Measurements from ENCODE around the gene NFIA. TPM values are rescaled to one million over a fixed set of nuclear protein-coding genes. Genes with fewer than 3 reads are reported as not detected.

Gene NFIA
- total and polyA plus RNA-seq, 10 of the 15 experiments (the other 5 are each of a cell fraction or from before 2014, with no cell fraction given): 0.10 to 0.16 TPM; not detected in 8

DNA sequence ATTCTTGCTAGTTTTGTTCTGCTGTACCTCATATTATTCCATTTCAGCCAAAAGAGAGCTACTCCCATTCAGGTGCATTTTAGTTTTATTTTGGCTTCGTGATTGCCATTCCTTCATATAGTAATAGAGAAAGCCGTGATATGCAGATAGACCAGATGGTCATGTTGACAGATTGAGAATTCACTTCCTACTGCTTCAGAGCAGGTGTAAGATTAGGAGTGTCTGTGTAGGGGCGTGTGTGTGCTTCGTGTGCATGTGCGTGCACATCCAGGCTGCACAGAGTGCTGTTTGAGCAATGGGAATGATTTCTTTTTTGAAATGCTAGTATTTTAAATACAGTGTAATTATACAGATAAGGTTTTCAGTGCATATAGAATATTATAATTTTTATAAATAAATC is 10.3 kb downstream of the NFIA start (continued):
- no peak for TF ChIP-seq FOXK2 (IDR thresholded peaks at IDR 0.05)
- TF ChIP-seq GATAD2B (conservative IDR thresholded peaks at IDR 0.05; ENCODE audit: low read depth): no peak

DNA sequence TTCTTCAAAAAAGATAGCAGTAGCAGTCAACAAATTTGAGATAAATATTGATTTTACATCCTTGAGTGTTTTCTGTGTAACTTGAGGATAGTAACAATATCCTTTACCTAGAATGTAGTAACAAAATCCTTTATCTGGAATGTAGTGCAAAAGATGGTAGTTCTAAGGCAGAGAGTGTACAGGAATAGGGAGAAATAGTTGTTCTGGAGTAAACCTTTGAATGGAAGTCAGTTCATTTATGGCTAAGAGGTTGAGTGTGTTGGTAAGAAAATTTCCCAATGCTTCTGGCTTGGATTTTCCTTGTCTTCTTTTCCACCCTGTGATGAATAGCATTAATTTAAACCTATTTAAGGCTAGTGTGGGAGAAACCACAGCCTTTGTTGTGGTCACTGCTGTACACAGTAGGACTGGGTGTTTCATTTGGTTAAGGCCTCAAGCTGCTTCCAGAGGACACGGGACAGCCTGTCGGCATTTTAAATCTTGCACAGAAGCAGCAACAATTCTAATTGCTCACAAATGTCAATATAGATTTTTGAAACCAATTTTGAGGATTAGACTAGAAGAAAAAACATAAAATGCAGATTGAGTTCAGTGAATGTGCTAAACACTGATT is 11.3 kb downstream of the NFIA start:
- no TSS peak for BruUV-seq (replicated peaks)
- no peak overlapping the region for H3K4me3 ChIP-seq
- in situ Hi-C loops (cut with MboI) (no loop called here), intact Hi-C loops (cut with micrococcal nuclease; ENCODE audit: unreplicated experiment) (no loop called here)
- no peaks in the 10 kb centered on the region for H4K20me1 ChIP-seq (ENCODE audit: control insufficient read depth, insufficient read depth)
- CTCF ChIA-PET: no interaction called here
- RAD21 ChIA-PET (ENCODE audit: unreplicated experiment): no interaction called here
- H3K4me2 ChIP-seq (ENCODE audit: control insufficient read depth, insufficient read depth): no peak overlapping the region
- peaks cover 0 to 5% of the 10 kb centered on the region in 2 experiments; a peak in 1 of 4 replicates for H3K27me3 ChIP-seq (replicated peaks in 1 of 2; ENCODE audit: control insufficient read depth in 2 of 2, insufficient read depth in 2 of 2, low read length in 1 of 2)
- POLR2A ChIA-PET: no interaction called here
- H2AFZ ChIP-seq (ENCODE audit: control insufficient read depth, low read depth, low read length): no peak overlapping the region
- 31% methylated on average over 2 of the region's 2 CpGs for WGBS (ENCODE audit: insufficient coverage, insufficient replicate concordance, low lambda C conversion rate, missing lambda C conversion rate)
- no peaks in the 10 kb centered on the region for H3K79me2 ChIP-seq (ENCODE audit: control insufficient read depth, insufficient read depth, low read length)
- no peaks in the 10 kb centered on the region for H3K4me1 ChIP-seq (ENCODE audit: control insufficient read depth, insufficient read depth, low read length)
- no peak for FAIRE-seq
- no peak for DNase-seq (ENCODE audit: low read depth, low spot score)
- no peak for TF ChIP-seq KAT2A (conservative IDR thresholded peaks at IDR 0.05; ENCODE audit: control insufficient read depth, low read depth, low read length)
- no peak for TF ChIP-seq NR2C2 (IDR thresholded peaks at IDR 0.05; ENCODE audit: borderline replicate concordance, control insufficient read depth, insufficient read length, low read depth)
- TF ChIP-seq GATAD2B (conservative IDR thresholded peaks at IDR 0.05; ENCODE audit: low read depth): no peak
- TF ChIP-seq SREBF1 (IDR thresholded peaks at IDR 0.05; ENCODE audit: low read length): no peak
- TF ChIP-seq EP300 (IDR thresholded peaks at IDR 0.05; ENCODE audit: borderline replicate concordance in 1 of 2, control insufficient read depth in 1 of 2, low read depth in 2 of 2, low read length in 2 of 2): no peak
- no peak for TF ChIP-seq SIX5 (IDR thresholded peaks at IDR 0.05; ENCODE audit: low read depth, low read length, severe bottlenecking)
- no peak for TF ChIP-seq MYB (IDR thresholded peaks at IDR 0.05; ENCODE audit: borderline replicate concordance, low read depth, low read length)
- no peak for TF ChIP-seq CHD1 (IDR thresholded peaks at IDR 0.05; ENCODE audit: low read depth, low read length)
- TF ChIP-seq, protein P1, sequence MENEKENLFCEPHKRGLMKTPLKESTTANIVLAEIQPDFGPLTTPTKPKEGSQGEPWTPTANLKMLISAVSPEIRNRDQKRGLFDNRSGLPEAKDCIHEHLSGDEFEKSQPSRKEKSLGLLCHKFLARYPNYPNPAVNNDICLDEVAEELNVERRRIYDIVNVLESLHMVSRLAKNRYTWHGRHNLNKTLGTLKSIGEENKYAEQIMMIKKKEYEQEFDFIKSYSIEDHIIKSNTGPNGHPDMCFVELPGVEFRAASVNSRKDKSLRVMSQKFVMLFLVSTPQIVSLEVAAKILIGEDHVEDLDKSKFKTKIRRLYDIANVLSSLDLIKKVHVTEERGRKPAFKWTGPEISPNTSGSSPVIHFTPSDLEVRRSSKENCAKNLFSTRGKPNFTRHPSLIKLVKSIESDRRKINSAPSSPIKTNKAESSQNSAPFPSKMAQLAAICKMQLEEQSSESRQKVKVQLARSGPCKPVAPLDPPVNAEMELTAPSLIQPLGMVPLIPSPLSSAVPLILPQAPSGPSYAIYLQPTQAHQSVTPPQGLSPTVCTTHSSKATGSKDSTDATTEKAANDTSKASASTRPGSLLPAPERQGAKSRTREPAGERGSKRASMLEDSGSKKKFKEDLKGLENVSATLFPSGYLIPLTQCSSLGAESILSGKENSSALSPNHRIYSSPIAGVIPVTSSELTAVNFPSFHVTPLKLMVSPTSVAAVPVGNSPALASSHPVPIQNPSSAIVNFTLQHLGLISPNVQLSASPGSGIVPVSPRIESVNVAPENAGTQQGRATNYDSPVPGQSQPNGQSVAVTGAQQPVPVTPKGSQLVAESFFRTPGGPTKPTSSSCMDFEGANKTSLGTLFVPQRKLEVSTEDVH (IDR thresholded peaks at IDR 0.05; ENCODE audit: low read depth, partially characterized antibody): no peak
- TF ChIP-seq YBX1 (IDR thresholded peaks at IDR 0.05): no peak
- TF ChIP-seq TCF7 (IDR thresholded peaks at IDR 0.05; ENCODE audit: borderline replicate concordance): no peak
- TF ChIP-seq BMI1 (IDR thresholded peaks at IDR 0.05; ENCODE audit: borderline replicate concordance): no peak
- TF ChIP-seq, protein P2, sequence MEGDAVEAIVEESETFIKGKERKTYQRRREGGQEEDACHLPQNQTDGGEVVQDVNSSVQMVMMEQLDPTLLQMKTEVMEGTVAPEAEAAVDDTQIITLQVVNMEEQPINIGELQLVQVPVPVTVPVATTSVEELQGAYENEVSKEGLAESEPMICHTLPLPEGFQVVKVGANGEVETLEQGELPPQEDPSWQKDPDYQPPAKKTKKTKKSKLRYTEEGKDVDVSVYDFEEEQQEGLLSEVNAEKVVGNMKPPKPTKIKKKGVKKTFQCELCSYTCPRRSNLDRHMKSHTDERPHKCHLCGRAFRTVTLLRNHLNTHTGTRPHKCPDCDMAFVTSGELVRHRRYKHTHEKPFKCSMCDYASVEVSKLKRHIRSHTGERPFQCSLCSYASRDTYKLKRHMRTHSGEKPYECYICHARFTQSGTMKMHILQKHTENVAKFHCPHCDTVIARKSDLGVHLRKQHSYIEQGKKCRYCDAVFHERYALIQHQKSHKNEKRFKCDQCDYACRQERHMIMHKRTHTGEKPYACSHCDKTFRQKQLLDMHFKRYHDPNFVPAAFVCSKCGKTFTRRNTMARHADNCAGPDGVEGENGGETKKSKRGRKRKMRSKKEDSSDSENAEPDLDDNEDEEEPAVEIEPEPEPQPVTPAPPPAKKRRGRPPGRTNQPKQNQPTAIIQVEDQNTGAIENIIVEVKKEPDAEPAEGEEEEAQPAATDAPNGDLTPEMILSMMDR (IDR thresholded peaks at IDR 0.05 in 2 of 3, conservative IDR thresholded peaks at IDR 0.05 in 1 of 3; ENCODE audit: control insufficient read depth in 2 of 3, extremely low read depth in 1 of 3, insufficient read depth in 1 of 3, low read depth in 3 of 3, low read length in 3 of 3): no peak
- TF ChIP-seq HCFC1 (IDR thresholded peaks at IDR 0.05; ENCODE audit: low read length): no peak
- SMC1A ChIA-PET (ENCODE audit: uncharacterized antibody, unreplicated experiment): no interaction called here
- H3K27ac ChIP-seq (ENCODE audit: control insufficient read depth, insufficient read depth): no peak overlapping the region
- no peaks in the 10 kb centered on the region for H3K9me3 ChIP-seq (replicated peaks; ENCODE audit: control insufficient read depth, insufficient read depth, low read length)
- no peak overlapping the region for H3K9ac ChIP-seq (ENCODE audit: control insufficient read depth, insufficient read depth, low read length)
- no peaks in the 10 kb centered on the region for H3K36me3 ChIP-seq (ENCODE audit: control insufficient read depth in 2 of 2, insufficient read depth in 2 of 2, low read length in 1 of 2)
- ATAC-seq: no peak

All from GM12878 (cell line).